GM12801 (cell line): ENCODE measurements around the gene MEGF11.

ENCODE experiments used
- CTCF ChIP-seq: IDR thresholded peaks from one replicate; pipeline ENCODE4 v1.5.1; 2011; ENCODE audit warnings: control low read depth; ENCODE audit not compliant: insufficient read length; ENCODE audit errors: extremely low read depth

The MEGF11 gene

GRCh38 chr15:66077320-66077663 lies 176.3 kb downstream of the MEGF11 start:
- TF ChIP-seq CTCF, result no peak

GRCh38 chr15:66076591-66077319 lies 176.8 kb downstream of the MEGF11 start:
- TF ChIP-seq CTCF, result no peak

DNA sequence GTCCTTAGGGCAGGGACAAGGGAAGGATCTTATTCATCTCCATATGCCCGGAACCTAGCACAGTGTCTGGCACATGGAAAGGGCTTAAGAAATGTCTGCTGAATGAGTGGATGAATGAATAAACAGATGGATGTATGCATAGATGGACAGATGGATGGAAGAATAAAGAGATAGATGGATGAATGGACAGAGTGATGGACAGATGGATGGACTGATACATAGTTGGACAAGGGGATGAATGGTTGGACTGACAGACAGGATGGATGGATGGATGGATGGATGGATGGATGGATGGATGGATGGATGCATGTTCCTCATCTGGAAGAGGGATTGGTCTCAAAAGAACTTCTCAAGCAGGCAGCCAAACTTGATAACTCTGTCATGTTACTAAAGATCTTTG lies 177.6 kb downstream of the MEGF11 start:
- no peak for TF ChIP-seq CTCF

DNA sequence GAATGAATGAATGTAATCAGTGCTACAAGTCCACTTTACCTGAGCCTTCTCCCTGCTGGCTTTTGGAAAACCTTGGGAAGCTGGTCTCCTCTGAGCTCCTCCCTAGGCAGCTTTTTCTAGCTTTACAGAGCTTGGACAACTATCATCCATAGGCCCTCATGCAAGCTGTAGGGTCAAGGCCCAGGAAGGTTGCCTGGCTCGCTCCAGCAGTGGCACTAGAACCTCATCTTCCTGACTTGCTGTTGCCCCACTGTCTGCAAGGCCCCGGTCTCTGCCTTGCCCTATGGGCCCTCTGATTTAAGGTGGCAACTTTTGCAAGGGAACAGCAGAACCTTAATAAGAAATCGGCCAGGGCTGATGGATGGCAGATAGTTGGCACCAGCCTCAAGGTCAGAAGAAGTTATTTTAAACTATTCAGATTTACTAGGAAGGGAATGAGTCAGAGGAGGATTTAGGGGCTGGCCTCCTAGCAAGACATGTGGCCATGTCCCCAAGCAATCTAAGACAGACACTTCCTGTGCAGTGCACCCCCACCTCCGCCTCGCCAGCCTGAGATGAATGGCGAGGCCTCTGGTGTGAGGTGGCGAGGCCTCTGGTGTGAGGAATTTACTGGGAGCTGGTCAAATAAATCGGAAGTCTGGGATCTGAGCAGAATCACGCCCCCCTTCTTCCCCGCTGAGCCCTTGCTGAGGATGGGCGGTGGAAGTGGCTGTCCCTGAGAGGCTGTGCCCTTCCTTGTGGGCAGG lies 180.8 kb downstream of the MEGF11 start:
- no peak for TF ChIP-seq CTCF

GRCh38 chr15:66071921-66072295 lies 181.6 kb downstream of the MEGF11 start:
- no peak for TF ChIP-seq CTCF

- no peak for TF ChIP-seq CTCF
Measured at GRCh38 chr15:66071160-66071920, 182.2 kb downstream of the MEGF11 start.

DNA sequence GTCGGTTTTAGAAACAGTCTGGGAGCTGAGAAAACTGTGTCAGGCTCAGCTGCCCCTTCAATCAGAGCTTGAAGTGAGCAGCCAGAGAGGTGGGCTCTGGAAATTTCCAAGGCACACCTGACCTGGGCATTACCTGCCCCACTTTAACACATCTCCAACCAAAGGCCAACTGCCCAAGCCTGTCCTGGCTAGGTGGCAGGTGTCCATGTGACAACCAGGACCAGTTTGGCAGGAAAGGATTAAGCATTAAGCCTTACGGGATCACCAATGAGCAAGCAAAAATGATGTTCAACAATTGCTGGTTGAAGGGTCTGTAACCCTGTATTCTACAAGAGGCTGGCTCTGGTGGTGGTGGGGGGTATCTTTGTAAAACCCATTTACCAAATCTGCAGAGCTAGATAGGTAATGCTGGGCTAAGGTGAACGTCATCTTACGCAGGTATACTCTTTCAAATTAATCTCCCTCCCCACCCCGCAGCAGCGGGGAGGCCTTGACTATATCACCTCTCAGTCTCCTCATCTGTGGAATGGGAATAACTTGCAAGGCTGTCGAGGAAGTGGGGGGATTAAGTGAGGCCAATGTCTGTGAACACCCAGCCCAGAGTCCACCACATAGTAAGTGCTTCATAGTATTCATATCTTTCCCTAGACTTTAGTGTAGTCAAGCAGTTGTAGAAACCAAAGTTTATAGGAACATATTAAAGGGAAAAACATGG lies 183.2 kb downstream of the MEGF11 start:
- no peak for TF ChIP-seq CTCF
